Measurements from ENCODE around the gene GNB1L. TPM values are rescaled to one million over a fixed set of nuclear protein-coding genes. Genes with fewer than 3 reads are reported as not detected.

The GNB1L gene
- total RNA-seq, 1 donor from 2014 or later, result 5.0 TPM

DNA sequence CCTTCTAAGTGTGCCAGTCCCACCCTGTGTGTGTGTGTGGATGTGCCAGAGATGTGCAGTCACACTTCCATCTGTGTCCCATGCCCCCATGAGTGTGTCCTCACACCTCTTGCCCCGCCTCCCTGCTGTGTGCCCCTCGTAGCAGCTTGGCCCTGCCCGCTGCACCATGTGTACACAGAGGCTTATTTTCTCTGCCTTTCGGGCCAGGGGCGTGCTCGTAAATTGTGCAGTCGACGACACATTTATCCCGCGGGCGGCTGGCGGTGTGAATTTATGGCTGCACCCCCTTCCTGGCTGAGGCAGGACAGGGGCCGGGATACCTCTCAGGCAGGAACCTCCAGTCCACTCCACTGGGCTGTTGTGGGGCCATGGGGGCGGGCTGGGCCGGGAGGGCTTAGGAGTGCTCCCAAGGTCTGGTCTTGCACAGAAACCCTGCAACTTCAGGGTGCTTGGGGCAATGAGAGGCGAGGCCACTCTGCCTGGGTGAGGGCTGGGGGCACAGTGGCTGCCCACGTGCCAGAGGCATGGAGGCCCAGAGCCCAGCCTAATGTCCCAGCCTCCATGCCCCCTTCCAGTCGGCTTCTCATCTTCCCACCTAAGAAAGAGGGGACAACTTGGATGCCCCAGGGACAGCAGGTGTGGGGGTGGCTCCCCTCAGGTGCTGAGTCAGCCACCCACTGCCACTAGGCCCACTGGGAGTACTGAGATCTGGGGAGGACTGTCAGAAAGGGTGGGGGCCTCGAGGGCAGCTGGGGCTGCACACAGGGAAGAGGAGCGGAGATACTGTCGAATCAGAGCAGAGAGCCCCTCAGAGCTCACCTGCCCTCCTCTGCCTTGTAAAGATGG lies 118.8 kb downstream of the GNB1L start:
- Mint-ChIP-seq H3K9me3 (ENCODE audit: unreplicated experiment) (peaks cover 2% of the 10 kb centered on the region), H3K27me3 (ENCODE audit: unreplicated experiment) (peaks cover 9% of the 10 kb centered on the region), H3K4me1 (ENCODE audit: low read depth, unreplicated experiment) (peaks cover 3% of the 10 kb centered on the region), H3K27ac (ENCODE audit: unreplicated experiment) (no peak overlapping the region), H3K36me3 (ENCODE audit: unreplicated experiment) (no peaks in the 10 kb centered on the region), H3K4me3 (ENCODE audit: unreplicated experiment) (no peak overlapping the region)
- no peak for TF ChIP-seq CTCF (IDR thresholded peaks at IDR 0.05; ENCODE audit: partially characterized antibody, unreplicated experiment)
- no peak for DNase-seq

DNA sequence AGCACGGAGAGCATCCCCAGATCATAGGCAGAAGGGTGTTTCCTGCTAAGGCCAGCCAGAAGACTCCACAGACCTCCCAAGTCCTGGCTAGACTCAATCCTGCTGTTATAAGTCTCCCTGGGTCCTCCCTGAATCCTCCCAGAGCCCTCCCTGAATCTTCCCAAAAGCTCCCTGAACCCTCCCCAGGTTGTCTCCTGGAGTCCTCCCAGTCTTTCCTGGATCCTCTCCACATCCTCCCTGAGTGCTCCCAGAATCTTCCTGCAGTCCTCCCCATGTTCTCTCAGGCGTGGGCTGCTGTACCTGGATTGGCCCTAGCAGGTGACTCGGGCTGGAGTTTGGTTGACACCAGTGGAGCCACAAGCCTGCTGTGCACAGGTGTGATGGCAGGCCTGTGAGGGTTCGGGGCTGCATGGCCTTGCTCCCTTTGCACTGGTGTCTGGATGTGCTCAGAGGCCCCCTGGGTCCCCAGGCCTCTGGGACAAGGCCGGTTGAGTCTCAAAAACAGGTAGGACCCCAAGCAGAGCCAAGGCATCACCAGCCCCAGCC lies 119.8 kb downstream of the GNB1L start:
- Mint-ChIP-seq H3K36me3 (ENCODE audit: unreplicated experiment) (no peaks in the 10 kb centered on the region), H3K4me1 (ENCODE audit: low read depth, unreplicated experiment) (peaks cover 3% of the 10 kb centered on the region), H3K9me3 (ENCODE audit: unreplicated experiment) (peaks cover 2% of the 10 kb centered on the region), H3K27ac (ENCODE audit: unreplicated experiment) (no peak overlapping the region), H3K27me3 (ENCODE audit: unreplicated experiment) (peaks cover 11% of the 10 kb centered on the region), H3K4me3 (ENCODE audit: unreplicated experiment) (no peak overlapping the region)
- no peak for DNase-seq
- no peak for TF ChIP-seq CTCF (IDR thresholded peaks at IDR 0.05; ENCODE audit: partially characterized antibody, unreplicated experiment)

DNA sequence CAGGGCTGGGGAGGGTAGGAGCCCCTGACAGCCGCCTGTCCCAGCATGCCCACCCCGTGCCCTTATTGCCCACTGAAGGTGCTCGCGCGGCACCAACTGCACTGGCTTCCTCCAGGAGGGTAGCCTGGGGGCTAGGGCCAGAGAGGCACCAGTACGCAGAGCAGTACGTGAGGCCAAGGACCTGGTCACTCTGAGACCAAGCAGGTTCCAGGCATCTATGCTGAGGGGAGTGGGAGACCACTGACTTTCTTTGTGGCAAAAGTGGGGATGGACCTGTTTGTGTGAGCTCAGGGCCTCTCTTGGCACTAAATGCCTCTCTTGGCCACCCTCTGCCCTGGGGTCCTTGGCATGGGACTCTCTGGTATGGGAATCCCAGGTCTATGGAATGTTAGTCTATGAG lies 120.5 kb downstream of the GNB1L start:
- DNase-seq, result no peak
- H3K27me3 Mint-ChIP-seq (ENCODE audit: unreplicated experiment), result peaks cover 11% of the 10 kb centered on the region
- no peak overlapping the region for H3K27ac Mint-ChIP-seq (ENCODE audit: unreplicated experiment)
- H3K9me3 Mint-ChIP-seq (ENCODE audit: unreplicated experiment), result peaks cover 2% of the 10 kb centered on the region
- peaks cover 3% of the 10 kb centered on the region for H3K4me1 Mint-ChIP-seq (ENCODE audit: low read depth, unreplicated experiment)
- H3K4me3 Mint-ChIP-seq (ENCODE audit: unreplicated experiment), result no peak overlapping the region
- no peak for TF ChIP-seq CTCF (IDR thresholded peaks at IDR 0.05; ENCODE audit: partially characterized antibody, unreplicated experiment)
- H3K36me3 Mint-ChIP-seq (ENCODE audit: unreplicated experiment), result no peaks in the 10 kb centered on the region

- Mint-ChIP-seq H3K4me1 (ENCODE audit: low read depth, unreplicated experiment) (peaks cover 3% of the 10 kb centered on the region), H3K27me3 (ENCODE audit: unreplicated experiment) (peaks cover 11% of the 10 kb centered on the region), H3K36me3 (ENCODE audit: unreplicated experiment) (no peaks in the 10 kb centered on the region), H3K4me3 (ENCODE audit: unreplicated experiment) (no peak overlapping the region), H3K27ac (ENCODE audit: unreplicated experiment) (no peak overlapping the region), H3K9me3 (ENCODE audit: unreplicated experiment) (peaks cover 2% of the 10 kb centered on the region)
- no peak for DNase-seq
- TF ChIP-seq CTCF (IDR thresholded peaks at IDR 0.05; ENCODE audit: partially characterized antibody, unreplicated experiment), result no peak
Measured at GRCh38 chr22:19733755-19734154, 120.9 kb downstream of the GNB1L start.

Other genes starting within 250 kb of the GNB1L start
- gene SEPTIN5, start 140.4 kb downstream of the GNB1L start, total RNA-seq (ENCODE audit: unreplicated experiment), result 96.0 TPM
- 8.3 TPM for gene GP1BB, start 131.3 kb downstream of the GNB1L start, total RNA-seq (ENCODE audit: unreplicated experiment)
- gene TBX1, start 94.1 kb downstream of the GNB1L start, total RNA-seq (ENCODE audit: unreplicated experiment), result 2.4 TPM
- gene RTL10, start within 50 bp of the GNB1L start, total RNA-seq (ENCODE audit: unreplicated experiment), result 12.1 TPM
- 34.8 TPM for gene COMT, start 86.9 kb upstream of the GNB1L start, total RNA-seq (ENCODE audit: unreplicated experiment)
- gene TXNRD2, start 86.9 kb upstream of the GNB1L start, total RNA-seq (ENCODE audit: unreplicated experiment), result 6.4 TPM
- gene ARVCF, start 161.9 kb upstream of the GNB1L start, total RNA-seq (ENCODE audit: unreplicated experiment), result 119 TPM
- 31.8 TPM for gene TANGO2, start 166.2 kb upstream of the GNB1L start, total RNA-seq (ENCODE audit: unreplicated experiment)
- 93.1 TPM for gene DGCR8, start 225.4 kb upstream of the GNB1L start, total RNA-seq (ENCODE audit: unreplicated experiment)